ENCODE results near the gene STX2.
"Not testable (repeated sequence)": the region's sequence is repeated elsewhere in the genome, so short reads cannot be mapped to it uniquely, and the experiment has no call there.

Gene STX2

DNA sequence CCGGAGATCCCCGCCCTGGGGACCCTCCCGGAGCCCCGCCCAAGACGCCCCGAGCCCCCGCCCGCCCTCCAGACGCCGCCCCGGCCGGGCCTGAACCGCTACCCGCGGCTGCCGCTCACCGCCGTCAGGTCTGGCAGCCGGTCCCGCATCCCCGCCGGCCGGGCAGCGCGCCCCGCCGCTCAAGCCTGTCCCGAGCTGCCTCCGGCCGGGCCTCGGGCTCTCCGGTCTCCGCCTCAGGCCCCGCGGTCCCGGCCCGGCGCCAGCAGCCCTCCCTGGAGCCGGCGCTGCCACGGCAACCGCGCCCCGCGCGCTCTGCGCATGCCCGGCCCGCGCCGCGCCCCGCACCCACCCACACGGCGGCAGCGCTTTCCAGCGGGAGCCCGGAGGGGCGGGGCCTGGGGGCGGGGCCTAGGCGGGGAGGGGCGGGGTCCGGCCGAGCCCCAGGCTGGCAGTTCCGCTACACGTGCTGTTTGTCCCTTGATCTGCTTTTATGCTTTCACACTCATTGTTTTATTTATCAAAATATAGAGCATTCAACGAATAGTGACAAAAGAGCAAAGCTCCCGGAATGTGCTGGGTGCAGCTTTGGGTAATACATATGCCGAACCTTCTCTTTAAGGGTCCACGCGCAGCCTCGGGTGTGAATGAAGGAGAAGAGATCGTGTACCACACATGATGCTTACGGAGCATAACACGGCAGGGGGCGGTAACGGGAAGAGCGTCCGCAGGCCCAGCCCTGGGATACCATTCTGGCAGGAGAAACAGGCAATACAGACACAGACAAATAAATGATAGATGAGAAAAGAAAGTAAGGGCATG is at the start of gene STX2:
Gene STX2 (minus strand): TSS at position 300 of the 819 bp plus-strand sequence. CDS start 151 bp downstream, at position 149.
- Mint-ChIP-seq H3K36me3 (ENCODE audit: low read depth) (no peaks in the 10 kb centered on the region), H3K9me3 (no peaks in the 10 kb centered on the region), H3K4me1 (ENCODE audit: low read depth) (peaks cover 22% of the 10 kb centered on the region), H3K27ac (peak within 1 kb of the TSS; percentile 42), H3K4me3 (peak within 1 kb of the TSS; percentile 71), H3K27me3 (ENCODE audit: low read depth) (no peaks in the 10 kb centered on the region)

GRCh38 chr12:130887190-130887589 is 48.1 kb upstream of the STX2 start:
- not testable (repeated sequence) for H3K4me1 Mint-ChIP-seq (ENCODE audit: low read depth); H3K9me3 Mint-ChIP-seq; H3K36me3 Mint-ChIP-seq (ENCODE audit: low read depth); H3K27me3 Mint-ChIP-seq (ENCODE audit: low read depth); H3K4me3 Mint-ChIP-seq; H3K27ac Mint-ChIP-seq

DNA sequence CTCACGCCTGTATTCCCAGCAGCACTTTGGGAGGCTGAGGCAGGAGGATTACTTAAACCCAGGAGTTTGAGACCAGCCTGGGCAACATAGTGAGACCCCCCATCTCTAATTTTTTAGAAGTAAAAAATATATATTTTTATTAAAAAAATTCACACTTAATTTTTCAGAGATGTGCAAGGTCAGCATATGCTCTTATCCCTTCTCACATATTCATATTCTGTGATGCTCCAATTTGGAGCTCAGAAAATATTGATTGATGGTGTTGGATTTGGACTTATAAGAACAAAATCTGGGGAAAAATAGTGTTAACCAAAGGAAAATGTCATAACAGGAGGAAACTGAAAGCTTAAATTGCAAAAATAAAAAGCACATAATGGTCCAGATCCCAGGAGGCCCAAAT is 42.5 kb upstream of the STX2 start:
- H3K4me3 Mint-ChIP-seq = no peak overlapping the region
- H3K36me3 Mint-ChIP-seq (ENCODE audit: low read depth) = peaks cover 12% of the 10 kb centered on the region
- no peaks in the 10 kb centered on the region for H3K9me3 Mint-ChIP-seq
- no peak overlapping the region for H3K27ac Mint-ChIP-seq
- no peaks in the 10 kb centered on the region for H3K27me3 Mint-ChIP-seq (ENCODE audit: low read depth)
- peaks cover 26% of the 10 kb centered on the region for H3K4me1 Mint-ChIP-seq (ENCODE audit: low read depth)

DNA sequence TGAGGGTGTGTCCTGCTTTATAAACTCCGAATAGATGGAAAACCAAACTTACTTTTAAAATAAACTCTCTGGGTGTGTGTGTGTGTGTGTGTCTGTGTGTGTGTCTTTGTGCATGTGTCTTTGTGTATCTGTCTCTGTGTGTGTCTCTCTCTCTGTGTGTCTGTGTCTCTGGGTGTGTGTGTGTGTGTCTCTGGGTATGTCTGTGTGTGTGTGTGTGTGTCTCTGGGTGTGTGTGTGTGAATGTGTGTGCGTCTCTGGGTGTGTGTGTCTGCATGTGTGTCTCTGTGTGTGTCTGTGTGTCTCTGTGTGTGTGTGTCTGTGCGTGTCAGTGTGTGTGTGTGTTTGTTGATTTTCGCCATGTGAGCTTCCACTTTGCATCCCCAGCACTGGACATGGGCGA is 42.0 kb upstream of the STX2 start:
- Mint-ChIP-seq H3K9me3 (no peaks in the 10 kb centered on the region), H3K4me3 (peak overlapping the region; percentile 5), H3K27ac (peak overlapping the region; percentile 7), H3K27me3 (ENCODE audit: low read depth) (no peaks in the 10 kb centered on the region), H3K4me1 (ENCODE audit: low read depth) (peaks cover 29% of the 10 kb centered on the region), H3K36me3 (ENCODE audit: low read depth) (peaks cover 16% of the 10 kb centered on the region)

DNA sequence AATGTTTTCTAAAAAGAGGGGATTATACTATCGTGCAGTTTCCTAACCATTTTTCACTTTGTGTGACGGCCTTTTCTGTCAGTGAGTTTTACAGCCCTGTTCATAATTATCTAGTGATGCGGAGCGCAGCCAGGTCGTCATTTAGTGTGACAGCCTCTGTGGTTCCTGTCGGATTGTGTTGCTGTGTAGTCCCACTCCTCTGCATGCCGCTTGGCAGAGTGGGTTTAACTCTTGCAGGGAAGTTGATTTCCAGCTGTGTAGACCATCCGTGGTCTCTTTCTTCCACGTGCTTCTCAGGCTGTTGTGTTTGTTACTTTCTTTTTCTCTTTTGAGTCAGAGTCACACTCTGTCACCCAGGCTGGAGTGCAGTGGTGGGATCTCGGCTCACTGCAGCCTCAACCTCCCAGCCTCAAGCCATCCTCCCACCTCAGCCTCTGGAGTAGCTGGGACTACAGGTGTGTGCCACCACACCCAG is 41.4 kb upstream of the STX2 start:
- Mint-ChIP-seq H3K36me3 (ENCODE audit: low read depth) (peaks cover 22% of the 10 kb centered on the region), H3K9me3 (no peaks in the 10 kb centered on the region), H3K27ac (peak overlapping the region; percentile 37), H3K27me3 (ENCODE audit: low read depth) (no peaks in the 10 kb centered on the region), H3K4me1 (ENCODE audit: low read depth) (peaks cover 34% of the 10 kb centered on the region), H3K4me3 (peak overlapping the region; percentile 68)

DNA sequence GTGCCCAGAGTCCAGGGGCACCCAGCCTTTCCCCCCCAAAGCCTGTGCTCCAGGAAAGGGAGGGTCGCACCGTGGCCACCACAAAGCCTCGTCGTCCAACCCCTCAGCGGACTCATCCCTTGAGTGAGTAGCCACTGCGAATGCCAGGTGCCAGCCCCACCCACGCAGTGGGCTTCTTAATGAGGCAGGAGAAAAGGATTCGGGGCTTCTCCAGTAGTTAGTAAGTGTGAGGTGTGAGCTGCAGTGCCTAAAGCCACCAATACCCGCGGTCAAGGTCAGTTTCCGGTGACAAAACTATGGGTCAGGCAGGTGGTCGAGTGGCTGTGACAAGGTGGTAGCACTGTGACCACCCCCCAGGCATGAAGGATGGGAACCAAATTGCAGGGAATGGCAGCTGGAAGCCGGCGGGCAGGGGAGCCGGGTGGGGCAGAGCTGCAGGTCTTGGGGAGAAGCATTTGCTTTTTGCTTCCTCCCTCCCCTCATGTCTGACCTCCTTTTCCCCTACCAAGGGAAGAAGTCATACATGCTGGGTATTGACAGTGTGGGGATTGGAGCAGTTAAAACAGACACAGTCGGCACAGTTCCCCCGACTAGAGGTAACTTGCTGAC is 40.8 kb upstream of the STX2 start:
- Mint-ChIP-seq H3K27me3 (ENCODE audit: low read depth) (no peaks in the 10 kb centered on the region), H3K27ac (peak overlapping the region; percentile 37), H3K4me3 (peak overlapping the region; percentile 68), H3K9me3 (no peaks in the 10 kb centered on the region), H3K36me3 (ENCODE audit: low read depth) (peaks cover 26% of the 10 kb centered on the region), H3K4me1 (ENCODE audit: low read depth) (peaks cover 37% of the 10 kb centered on the region)

DNA sequence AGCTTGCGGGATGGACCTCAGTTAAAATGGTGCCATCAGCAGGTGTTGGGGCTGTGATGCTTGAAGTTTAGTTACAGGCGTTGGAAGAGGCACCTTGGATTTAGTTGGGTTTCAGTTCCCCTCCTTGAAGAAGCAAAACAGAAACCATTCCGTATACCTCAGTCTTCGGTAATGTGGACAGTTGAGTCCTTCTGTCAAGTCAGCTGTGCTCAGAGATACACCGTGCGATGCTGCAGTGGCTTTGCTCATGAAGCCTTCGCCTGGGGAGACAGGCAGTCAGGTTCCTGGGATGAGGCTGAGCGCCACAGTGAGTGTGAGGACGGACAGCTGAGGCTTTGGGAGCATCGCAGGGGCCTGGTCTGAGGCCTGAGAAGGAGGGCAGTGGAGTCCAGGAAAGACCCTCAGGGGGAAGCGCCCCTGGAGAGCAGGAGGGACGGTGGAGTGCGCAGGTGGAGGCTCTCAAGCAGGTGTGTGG is 40.2 kb upstream of the STX2 start:
- H3K9me3 Mint-ChIP-seq = no peaks in the 10 kb centered on the region
- peaks cover 33% of the 10 kb centered on the region for H3K36me3 Mint-ChIP-seq (ENCODE audit: low read depth)
- H3K4me1 Mint-ChIP-seq (ENCODE audit: low read depth) = peaks cover 44% of the 10 kb centered on the region
- H3K4me3 Mint-ChIP-seq = no peak overlapping the region
- H3K27me3 Mint-ChIP-seq (ENCODE audit: low read depth) = no peaks in the 10 kb centered on the region
- peak overlapping the region; percentile 38 for H3K27ac Mint-ChIP-seq

GRCh38 chr12:130878193-130879185 is 39.4 kb upstream of the STX2 start:
- Mint-ChIP-seq H3K9me3 (no peaks in the 10 kb centered on the region), H3K27ac (no peak overlapping the region), H3K4me3 (no peak overlapping the region), H3K4me1 (ENCODE audit: low read depth) (peaks cover 48% of the 10 kb centered on the region), H3K27me3 (ENCODE audit: low read depth) (no peaks in the 10 kb centered on the region), H3K36me3 (ENCODE audit: low read depth) (peaks cover 39% of the 10 kb centered on the region)

- Mint-ChIP-seq H3K36me3 (ENCODE audit: low read depth) (peaks cover 49% of the 10 kb centered on the region), H3K9me3 (no peaks in the 10 kb centered on the region), H3K27me3 (ENCODE audit: low read depth) (no peaks in the 10 kb centered on the region), H3K4me1 (ENCODE audit: low read depth) (peaks cover 56% of the 10 kb centered on the region), H3K27ac (no peak overlapping the region), H3K4me3 (no peak overlapping the region)
Observed at GRCh38 chr12:130877333-130877732, 38.3 kb upstream of the STX2 start.

GRCh38 chr12:130876758-130877157 is 37.7 kb upstream of the STX2 start:
- peaks cover 56% of the 10 kb centered on the region for H3K4me1 Mint-ChIP-seq (ENCODE audit: low read depth)
- H3K9me3 Mint-ChIP-seq = no peaks in the 10 kb centered on the region
- no peaks in the 10 kb centered on the region for H3K27me3 Mint-ChIP-seq (ENCODE audit: low read depth)
- no peak overlapping the region for H3K27ac Mint-ChIP-seq
- peaks cover 49% of the 10 kb centered on the region for H3K36me3 Mint-ChIP-seq (ENCODE audit: low read depth)
- no peak overlapping the region for H3K4me3 Mint-ChIP-seq

DNA sequence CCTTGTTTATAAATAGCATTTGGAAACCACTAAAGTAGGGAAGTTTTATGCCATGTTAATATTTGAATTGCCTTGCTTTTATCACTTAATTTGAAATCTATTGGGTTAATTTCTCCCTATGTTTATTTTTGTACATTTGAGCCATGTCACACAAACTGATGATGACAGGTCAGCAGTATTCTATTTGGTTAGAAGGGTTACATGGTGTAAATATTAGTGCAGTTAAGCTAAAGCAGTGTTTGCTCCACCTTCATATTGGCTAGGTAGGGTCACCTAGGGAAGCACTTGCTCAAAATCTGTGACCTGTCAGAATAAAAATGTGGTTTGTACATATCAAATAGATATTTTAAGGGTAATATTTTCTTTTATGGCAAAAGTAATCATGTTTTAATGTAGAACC is 37.2 kb upstream of the STX2 start:
- Mint-ChIP-seq H3K4me3 (no peak overlapping the region), H3K27ac (no peak overlapping the region), H3K4me1 (ENCODE audit: low read depth) (peaks cover 58% of the 10 kb centered on the region), H3K9me3 (no peaks in the 10 kb centered on the region), H3K27me3 (ENCODE audit: low read depth) (no peaks in the 10 kb centered on the region), H3K36me3 (ENCODE audit: low read depth) (peaks cover 49% of the 10 kb centered on the region)

- H3K4me3 Mint-ChIP-seq; H3K27me3 Mint-ChIP-seq (ENCODE audit: low read depth); H3K9me3 Mint-ChIP-seq; H3K27ac Mint-ChIP-seq: not testable (repeated sequence)
- H3K4me1 Mint-ChIP-seq (ENCODE audit: low read depth) = peaks cover 59% of the 10 kb centered on the region
- H3K36me3 Mint-ChIP-seq (ENCODE audit: low read depth) = peaks cover 49% of the 10 kb centered on the region
Observed at GRCh38 chr12:130875708-130876107, 36.7 kb upstream of the STX2 start.

GRCh38 chr12:130875193-130875592 is 36.1 kb upstream of the STX2 start:
- Mint-ChIP-seq H3K36me3 (ENCODE audit: low read depth) (peaks cover 49% of the 10 kb centered on the region), H3K4me3 (no peak overlapping the region), H3K27ac (no peak overlapping the region), H3K9me3 (no peaks in the 10 kb centered on the region), H3K4me1 (ENCODE audit: low read depth) (peaks cover 56% of the 10 kb centered on the region), H3K27me3 (ENCODE audit: low read depth) (no peaks in the 10 kb centered on the region)

DNA sequence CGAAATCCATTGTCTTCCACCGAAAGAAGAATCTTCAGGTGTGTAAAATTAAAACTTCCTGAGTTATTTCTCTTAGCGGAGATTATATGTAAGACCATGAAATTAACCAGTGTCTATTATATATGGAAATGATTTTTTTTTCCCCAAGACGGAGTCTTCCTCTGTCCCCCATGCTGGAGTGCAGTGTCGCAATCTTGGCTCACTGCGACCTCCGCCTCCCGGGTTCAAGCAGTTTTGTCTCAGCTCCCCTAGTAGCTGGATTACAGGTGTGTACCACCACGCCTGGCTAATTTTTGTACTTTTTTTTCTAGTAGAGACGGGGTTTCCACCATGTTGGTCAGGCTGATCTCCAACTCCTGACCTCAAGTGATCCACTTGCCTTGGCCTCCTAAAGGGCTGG is 35.6 kb upstream of the STX2 start:
- H3K36me3 Mint-ChIP-seq (ENCODE audit: low read depth) = peaks cover 49% of the 10 kb centered on the region

More for the DNA sequence above, 35.6 kb upstream of the STX2 start:
- H3K4me1 Mint-ChIP-seq (ENCODE audit: low read depth) = peaks cover 51% of the 10 kb centered on the region
- H3K9me3 Mint-ChIP-seq = no peaks in the 10 kb centered on the region
- no peak overlapping the region for H3K4me3 Mint-ChIP-seq
- H3K27ac Mint-ChIP-seq = no peak overlapping the region
- no peaks in the 10 kb centered on the region for H3K27me3 Mint-ChIP-seq (ENCODE audit: low read depth)
